ENCODE data around the gene HOXD12.

HOXD12 gene

GRCh38 chr2:176080540-176081375 is 18.8 kb upstream of the HOXD12 start:
- DNase-seq (ENCODE audit: low spot score), result no peak

GRCh38 chr2:176081376-176081836 is 18.2 kb upstream of the HOXD12 start:
- DNase-seq (ENCODE audit: low spot score), result no peak

GRCh38 chr2:176081837-176082524 is 17.6 kb upstream of the HOXD12 start:
- DNase-seq (ENCODE audit: low spot score), result no peak

- DNase-seq (ENCODE audit: low spot score), result no peak
Measured at GRCh38 chr2:176082525-176082823, 17.1 kb upstream of the HOXD12 start.

GRCh38 chr2:176082824-176083751 is 16.5 kb upstream of the HOXD12 start:
- DNase-seq (ENCODE audit: low spot score), result no peak

- no peak for DNase-seq (ENCODE audit: low spot score)
Measured at GRCh38 chr2:176083796-176084261, 15.8 kb upstream of the HOXD12 start, which contains the start of gene EVX2. Gene EVX2, minus strand, starts transcription at chr2:176083962. Its CDS starts 186 bp downstream, at chr2:176083776.

GRCh38 chr2:176084611-176085119 is 14.9 kb upstream of the HOXD12 start:
- DNase-seq (ENCODE audit: low spot score), result no peak

GRCh38 chr2:176085120-176085788 is 14.3 kb upstream of the HOXD12 start:
- DNase-seq (ENCODE audit: low spot score), result no peak

- DNase-seq (ENCODE audit: low spot score), result no peak
Measured at GRCh38 chr2:176085861-176086771, 13.5 kb upstream of the HOXD12 start.

GRCh38 chr2:176087330-176088047 is 12.1 kb upstream of the HOXD12 start:
- DNase-seq (ENCODE audit: low spot score), result no peak

GRCh38 chr2:176088048-176088936 is 11.3 kb upstream of the HOXD12 start:
- DNase-seq (ENCODE audit: low spot score), result no peak

GRCh38 chr2:176088937-176089842 is 10.4 kb upstream of the HOXD12 start:
- no peak for DNase-seq (ENCODE audit: low spot score)

GRCh38 chr2:176089843-176090395 is 9.7 kb upstream of the HOXD12 start:
- DNase-seq (ENCODE audit: low spot score), result no peak

GRCh38 chr2:176090862-176091261 is 8.7 kb upstream of the HOXD12 start:
- no peak for DNase-seq (ENCODE audit: low spot score)

GRCh38 chr2:176091329-176092258 is 8.0 kb upstream of the HOXD12 start:
- DNase-seq (ENCODE audit: low spot score), result no peak

Data from kidney capillary endothelial cell (primary cell).